HepG2 (cell line): ENCODE data around the gene ZMYM4. TPM values are rescaled to one million over a fixed set of nuclear protein-coding genes. Genes with fewer than 3 reads are reported as not detected.

ENCODE experiments used
- E2F1 ChIP-seq: sonication (generic); formaldehyde crosslinking; IDR thresholded peaks from 2 replicates; pipeline ENCODE4 v1.5.0; 2020; ENCODE audit warnings: missing genetic modification reagents
- HNF4G ChIP-seq, 2 experiments: sonication (generic) in 1 of 2; formaldehyde crosslinking in 1 of 2; IDR thresholded peaks; 2 replicates each; pipeline versions ENCODE4 v1.4.0 to v1.6.1; 2011 to 2020; ENCODE audit warnings: borderline replicate concordance in 2 of 2, low read depth in 2 of 2, mild to moderate bottlenecking in 2 of 2, low read length in 1 of 2, missing genetic modification reagents in 1 of 2, moderate library complexity in 1 of 2
- JUNB ChIP-seq: sonication (generic); formaldehyde crosslinking; IDR thresholded peaks from 2 replicates; pipeline ENCODE4 v1.8.0; 2022; ENCODE audit warnings: missing genetic modification reagents, mild to moderate bottlenecking, borderline replicate concordance
- MAZ ChIP-seq, 2 experiments: sonication (generic) in 1 of 2; formaldehyde crosslinking in 1 of 2; IDR thresholded peaks; 2 replicates each; pipeline versions ENCODE4 v1.5.0 to v1.6.1; 2012 to 2020; ENCODE audit warnings: low read depth in 2 of 2, mild to moderate bottlenecking in 2 of 2, borderline replicate concordance in 1 of 2, improper control_type of control experiment in 1 of 2, low read length in 1 of 2, missing genetic modification reagents in 1 of 2, moderate library complexity in 1 of 2
- NAIF1 ChIP-seq: sonication (generic); formaldehyde crosslinking; IDR thresholded peaks from 2 replicates; pipeline ENCODE4 v1.5.0; 2020; ENCODE audit warnings: mild to moderate bottlenecking, missing genetic modification reagents, borderline replicate concordance
- PLRG1 ChIP-seq: fragments of 450-650 bp; conservative IDR thresholded peaks from 2 replicates; pipeline ENCODE4 v1.6.1; 2016
- RCOR2 ChIP-seq: IDR thresholded peaks from 2 replicates; pipeline ENCODE4 v1.6.1; 2016; ENCODE audit warnings: missing biosample characterization, missing genetic modification reagents
- SOX5 ChIP-seq: IDR thresholded peaks from 2 replicates; pipeline ENCODE4 v1.6.1; 2016; ENCODE audit warnings: borderline replicate concordance
- STAG1 ChIP-seq: sonication (generic); formaldehyde crosslinking; IDR thresholded peaks from 2 replicates; pipeline ENCODE4 v1.4.0; 2020; ENCODE audit warnings: missing genetic modification reagents
- THAP8 ChIP-seq: sonication (generic); formaldehyde crosslinking; IDR thresholded peaks from 2 replicates; pipeline ENCODE4 v1.5.1; 2020; ENCODE audit warnings: missing genetic modification reagents, mild to moderate bottlenecking, borderline replicate concordance
- ZNF34 ChIP-seq: sonication (generic); formaldehyde crosslinking; IDR thresholded peaks from 2 replicates; pipeline ENCODE4 v1.4.0; 2020; ENCODE audit warnings: mild to moderate bottlenecking, missing genetic modification reagents, borderline replicate concordance
- ZNF343 ChIP-seq: sonication (generic); formaldehyde crosslinking; IDR thresholded peaks from 2 replicates; pipeline ENCODE4 v1.4.0; 2020; ENCODE audit warnings: mild to moderate bottlenecking, missing genetic modification reagents
- ZNF441 ChIP-seq: sonication (generic); formaldehyde crosslinking; IDR thresholded peaks from 2 replicates; pipeline ENCODE4 v1.7.0; 2021; ENCODE audit warnings: missing genetic modification reagents, borderline replicate concordance
- ZNF549 ChIP-seq: sonication (generic); formaldehyde crosslinking; IDR thresholded peaks from 2 replicates; pipeline ENCODE4 v1.5.0; 2020; ENCODE audit warnings: missing genetic modification reagents
- ZNF570 ChIP-seq: sonication (generic); formaldehyde crosslinking; IDR thresholded peaks from 2 replicates; pipeline ENCODE4 v1.4.0; 2020; ENCODE audit warnings: mild to moderate bottlenecking, missing genetic modification reagents, borderline replicate concordance
- ZNF607 ChIP-seq: sonication (generic); formaldehyde crosslinking; IDR thresholded peaks from 2 replicates; pipeline ENCODE4 v1.5.1; 2020; ENCODE audit warnings: missing genetic modification reagents, mild to moderate bottlenecking, borderline replicate concordance
- ZNF678 ChIP-seq: sonication (generic); formaldehyde crosslinking; IDR thresholded peaks from 2 replicates; pipeline ENCODE4 v1.4.0; 2020; ENCODE audit warnings: mild to moderate bottlenecking, missing genetic modification reagents
- ZNF770 ChIP-seq: sonication (generic); formaldehyde crosslinking; IDR thresholded peaks from 2 replicates; pipeline ENCODE4 v1.5.0; 2020; ENCODE audit warnings: mild to moderate bottlenecking, missing genetic modification reagents
- polyA plus RNA-seq, 8 experiments: library from polyadenylated mRNA; depleted of rRNA in 3 of 8; stranded (reverse) in 7 of 8; unstranded in 1 of 8; fragments of >200 nt; fragmentation: Illumina TruSeq in 4 of 8; extraction: Trizol in 4 of 8; gene quantifications; 2 replicates each; pipeline versions ENCODE4 v1.2.1 to v1.2.3, GENCODE V29; 2011 to 2016; ENCODE audit warnings: low read depth in 4 of 8, missing spikeins in 1 of 8, mixed read lengths in 1 of 8; ENCODE audit not compliant: insufficient read depth in 1 of 8
- total RNA-seq, 5 experiments: library from RNA; depleted of rRNA; stranded (reverse); fragments of >200 nt; fragmentation: Illumina TruSeq; extraction: Trizol; gene quantifications; 2 replicates each; pipeline ENCODE4 v1.2.3, GENCODE V29; 2016; ENCODE audit warnings: low read depth in 1 of 5
- TF ChIP-seq, protein P1 (sequence below): sonication (generic); formaldehyde crosslinking; IDR thresholded peaks from 2 replicates; pipeline ENCODE4 v1.5.0; 2020; ENCODE audit warnings: mild to moderate bottlenecking, missing genetic modification reagents, borderline replicate concordance
- TF ChIP-seq, protein P2 (sequence below): sonication (generic); formaldehyde crosslinking; IDR thresholded peaks from 2 replicates; pipeline ENCODE4 v1.4.0; 2020; ENCODE audit warnings: missing genetic modification reagents
- TF ChIP-seq, protein P3 (sequence below): sonication (generic); formaldehyde crosslinking; IDR thresholded peaks from 2 replicates; pipeline ENCODE4 v1.5.0; 2020; ENCODE audit warnings: missing genetic modification reagents

ZMYM4 gene
- total and polyA plus RNA-seq, 2 of the 13 experiments (the other 11 are each of a cell fraction or from before 2014, with no cell fraction given): 13.9 to 37.6 TPM

GRCh38 chr1:35243691-35244090 lies 24.8 kb upstream of the ZMYM4 start (continued):
- no peak for TF ChIP-seq ZNF770 (CRISPR knock-in tag)
- TF ChIP-seq ZNF678: no peak
- TF ChIP-seq JUNB (CRISPR knock-in tag): no peak
- no peak for TF ChIP-seq ZNF549 (CRISPR knock-in tag)
- no peak for TF ChIP-seq ZNF607
- TF ChIP-seq, protein P1, sequence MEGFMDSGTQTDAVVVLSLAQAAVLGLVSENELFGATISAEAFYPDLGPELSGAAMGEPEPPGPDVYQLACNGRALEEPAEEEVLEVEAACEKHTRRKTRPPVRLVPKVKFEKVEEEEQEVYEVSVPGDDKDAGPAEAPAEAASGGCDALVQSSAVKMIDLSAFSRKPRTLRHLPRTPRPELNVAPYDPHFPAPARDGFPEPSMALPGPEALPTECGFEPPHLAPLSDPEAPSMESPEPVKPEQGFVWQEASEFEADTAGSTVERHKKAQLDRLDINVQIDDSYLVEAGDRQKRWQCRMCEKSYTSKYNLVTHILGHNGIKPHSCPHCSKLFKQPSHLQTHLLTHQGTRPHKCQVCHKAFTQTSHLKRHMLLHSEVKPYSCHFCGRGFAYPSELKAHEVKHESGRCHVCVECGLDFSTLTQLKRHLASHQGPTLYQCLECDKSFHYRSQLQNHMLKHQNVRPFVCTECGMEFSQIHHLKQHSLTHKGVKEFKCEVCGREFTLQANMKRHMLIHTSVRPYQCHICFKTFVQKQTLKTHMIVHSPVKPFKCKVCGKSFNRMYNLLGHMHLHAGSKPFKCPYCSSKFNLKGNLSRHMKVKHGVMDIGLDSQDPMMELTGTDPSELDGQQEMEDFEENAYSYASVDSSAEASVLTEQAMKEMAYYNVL (CRISPR knock-in tag): peak; percentile 44; the same call in 1 of the 2 replicates
- TF ChIP-seq MAZ (IDR thresholded peaks at IDR 0.05; ENCODE audit: borderline replicate concordance, low read depth, low read length): no peak
- no peak for TF ChIP-seq MAZ (CRISPR knock-in tag; IDR thresholded peaks at IDR 0.05; ENCODE audit: low read depth)
- TF ChIP-seq RCOR2 (CRISPR knock-in tag): no peak
- no peak for TF ChIP-seq ZNF343
- TF ChIP-seq, protein P2, sequence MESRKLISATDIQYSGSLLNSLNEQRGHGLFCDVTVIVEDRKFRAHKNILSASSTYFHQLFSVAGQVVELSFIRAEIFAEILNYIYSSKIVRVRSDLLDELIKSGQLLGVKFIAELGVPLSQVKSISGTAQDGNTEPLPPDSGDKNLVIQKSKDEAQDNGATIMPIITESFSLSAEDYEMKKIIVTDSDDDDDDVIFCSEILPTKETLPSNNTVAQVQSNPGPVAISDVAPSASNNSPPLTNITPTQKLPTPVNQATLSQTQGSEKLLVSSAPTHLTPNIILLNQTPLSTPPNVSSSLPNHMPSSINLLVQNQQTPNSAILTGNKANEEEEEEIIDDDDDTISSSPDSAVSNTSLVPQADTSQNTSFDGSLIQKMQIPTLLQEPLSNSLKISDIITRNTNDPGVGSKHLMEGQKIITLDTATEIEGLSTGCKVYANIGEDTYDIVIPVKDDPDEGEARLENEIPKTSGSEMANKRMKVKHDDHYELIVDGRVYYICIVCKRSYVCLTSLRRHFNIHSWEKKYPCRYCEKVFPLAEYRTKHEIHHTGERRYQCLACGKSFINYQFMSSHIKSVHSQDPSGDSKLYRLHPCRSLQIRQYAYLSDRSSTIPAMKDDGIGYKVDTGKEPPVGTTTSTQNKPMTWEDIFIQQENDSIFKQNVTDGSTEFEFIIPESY (CRISPR knock-in tag): no peak
- no peak for TF ChIP-seq THAP8
- no peak for TF ChIP-seq ZNF570 (CRISPR knock-in tag)
- TF ChIP-seq STAG1 (CRISPR knock-in tag): no peak
- TF ChIP-seq HNF4G (IDR thresholded peaks at IDR 0.05; ENCODE audit: borderline replicate concordance, low read depth, low read length): peak; percentile 70
- no peak for TF ChIP-seq HNF4G (CRISPR knock-in tag; IDR thresholded peaks at IDR 0.05; ENCODE audit: borderline replicate concordance, low read depth)
- TF ChIP-seq SOX5 (CRISPR knock-in tag): no peak
- TF ChIP-seq, protein P3, sequence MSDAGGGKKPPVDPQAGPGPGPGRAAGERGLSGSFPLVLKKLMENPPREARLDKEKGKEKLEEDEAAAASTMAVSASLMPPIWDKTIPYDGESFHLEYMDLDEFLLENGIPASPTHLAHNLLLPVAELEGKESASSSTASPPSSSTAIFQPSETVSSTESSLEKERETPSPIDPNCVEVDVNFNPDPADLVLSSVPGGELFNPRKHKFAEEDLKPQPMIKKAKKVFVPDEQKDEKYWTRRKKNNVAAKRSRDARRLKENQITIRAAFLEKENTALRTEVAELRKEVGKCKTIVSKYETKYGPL: no peak
- TF ChIP-seq ZNF441 (CRISPR knock-in tag): no peak
- no peak for TF ChIP-seq E2F1
- no peak for TF ChIP-seq PLRG1
- TF ChIP-seq NAIF1 (CRISPR knock-in tag): no peak
- no peak for TF ChIP-seq ZNF34 (CRISPR knock-in tag)
